HT-29 (cell line): ENCODE data around the gene FGF19. TPM values are rescaled to one million over a fixed set of nuclear protein-coding genes. Genes with fewer than 3 reads are reported as not detected.

Source experiments
- DNase-seq: peaks from one replicate; pipeline ENCODE4 v3.0.0-alpha.2; 2015; ENCODE audit warnings: low spot score
- total RNA-seq: library from RNA; depleted of rRNA; stranded (reverse); fragments of >200 nt; shearing (Covaris generic); gene quantifications from 2 replicates; pipeline ENCODE4 v1.2.3, GENCODE V29; 2014; rRNA removed

Gene FGF19, protein sequence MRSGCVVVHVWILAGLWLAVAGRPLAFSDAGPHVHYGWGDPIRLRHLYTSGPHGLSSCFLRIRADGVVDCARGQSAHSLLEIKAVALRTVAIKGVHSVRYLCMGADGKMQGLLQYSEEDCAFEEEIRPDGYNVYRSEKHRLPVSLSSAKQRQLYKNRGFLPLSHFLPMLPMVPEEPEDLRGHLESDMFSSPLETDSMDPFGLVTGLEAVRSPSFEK
- 117 and 131 TPM in 2 replicates for total RNA-seq

DNA sequence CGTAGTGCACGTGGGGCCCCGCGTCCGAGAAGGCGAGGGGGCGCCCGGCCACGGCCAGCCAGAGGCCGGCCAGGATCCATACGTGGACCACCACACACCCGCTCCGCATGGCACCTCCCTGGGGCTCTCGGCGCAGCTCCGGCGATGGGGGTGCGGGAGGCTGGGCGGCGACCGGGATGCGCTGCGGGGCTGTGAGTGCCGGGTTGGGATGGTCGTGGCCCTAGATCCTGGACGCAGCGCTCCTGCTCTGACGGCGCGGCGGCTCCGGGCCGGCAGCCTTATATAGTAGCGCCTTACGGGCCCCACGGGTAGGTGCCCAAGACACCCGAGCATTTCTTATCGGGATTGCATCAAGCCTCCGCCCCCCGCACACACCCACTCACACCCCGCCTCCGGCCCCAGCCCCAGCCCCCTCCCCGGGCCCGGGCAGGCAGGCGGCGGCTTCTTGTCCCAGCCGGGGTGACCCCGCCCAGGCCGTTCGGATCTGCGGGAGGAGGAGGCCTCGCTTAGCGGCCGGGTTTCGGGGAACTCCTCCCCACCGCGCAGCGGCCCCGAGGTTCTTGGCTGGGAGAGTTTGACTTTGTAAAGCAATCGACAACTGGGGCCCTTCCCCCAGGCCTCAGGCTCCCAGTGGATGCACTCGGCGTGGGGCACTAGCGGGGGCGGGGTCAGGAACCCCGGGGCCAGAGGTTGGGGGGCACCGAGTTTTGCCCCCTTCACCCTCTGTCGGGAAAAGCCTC, at the start of gene FGF19:
TSS of gene FGF19 (minus strand) at position 255 of the 740 bp plus-strand sequence. CDS start at position 109, 146 bp downstream.
- DNase-seq, result peak; percentile 66

DNA sequence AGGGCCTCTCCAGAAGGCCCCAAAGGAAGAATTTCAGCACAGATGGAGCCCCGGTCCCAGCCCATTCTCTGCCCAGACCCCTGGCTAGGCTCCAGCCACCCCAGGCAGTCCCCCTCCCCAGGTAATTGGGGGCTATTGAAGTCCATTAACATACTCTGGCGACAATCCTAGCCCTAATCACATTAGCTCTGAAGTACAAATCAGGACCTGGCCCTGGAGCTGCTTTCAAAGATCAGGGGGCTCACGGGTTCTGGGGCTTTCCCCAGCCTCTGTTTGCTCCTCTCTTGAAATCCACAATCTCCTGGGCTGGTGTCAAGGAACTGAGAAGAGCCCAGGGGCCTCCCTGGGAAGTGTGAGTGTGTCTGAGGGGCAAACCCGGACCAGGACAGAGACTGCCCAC, 49.1 kb upstream of the FGF19 start:
- DNase-seq, result no peak

DNA sequence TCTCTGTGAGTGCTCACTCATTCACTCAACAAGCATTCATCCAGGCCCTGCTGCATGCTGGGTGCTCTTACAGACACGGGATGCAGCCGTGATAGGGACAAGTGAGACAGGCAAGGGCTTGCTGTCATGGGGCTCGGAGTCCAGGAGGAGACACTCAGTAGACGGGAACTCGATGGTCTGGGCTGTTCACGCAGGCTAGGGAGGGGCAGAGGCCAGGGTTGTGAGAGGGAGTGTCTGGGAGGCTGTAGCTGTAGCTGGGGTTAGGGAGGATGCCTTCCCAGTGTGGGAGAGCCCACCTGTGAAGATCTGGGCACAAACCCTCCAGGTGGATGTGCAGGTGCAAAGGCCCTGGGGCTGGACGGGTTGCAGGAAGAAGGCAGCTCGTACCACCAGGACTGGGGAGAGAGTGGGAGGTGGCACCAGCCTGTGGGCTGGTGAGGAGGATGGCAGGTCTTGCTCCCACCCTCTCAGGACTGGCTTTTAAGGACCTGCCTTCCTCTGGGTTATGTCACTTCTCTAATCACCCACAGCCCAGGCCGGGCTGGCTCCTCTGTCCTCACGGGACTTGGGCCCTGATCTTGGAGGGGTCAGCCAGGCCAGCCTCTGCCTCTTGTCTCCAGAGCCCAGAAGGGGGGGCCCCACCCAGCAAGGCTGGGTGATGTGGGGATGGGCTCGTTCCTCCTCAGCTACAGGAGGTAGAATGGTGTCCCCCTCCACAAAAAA, 47.2 kb upstream of the FGF19 start:
- DNase-seq, result no peak

DNA sequence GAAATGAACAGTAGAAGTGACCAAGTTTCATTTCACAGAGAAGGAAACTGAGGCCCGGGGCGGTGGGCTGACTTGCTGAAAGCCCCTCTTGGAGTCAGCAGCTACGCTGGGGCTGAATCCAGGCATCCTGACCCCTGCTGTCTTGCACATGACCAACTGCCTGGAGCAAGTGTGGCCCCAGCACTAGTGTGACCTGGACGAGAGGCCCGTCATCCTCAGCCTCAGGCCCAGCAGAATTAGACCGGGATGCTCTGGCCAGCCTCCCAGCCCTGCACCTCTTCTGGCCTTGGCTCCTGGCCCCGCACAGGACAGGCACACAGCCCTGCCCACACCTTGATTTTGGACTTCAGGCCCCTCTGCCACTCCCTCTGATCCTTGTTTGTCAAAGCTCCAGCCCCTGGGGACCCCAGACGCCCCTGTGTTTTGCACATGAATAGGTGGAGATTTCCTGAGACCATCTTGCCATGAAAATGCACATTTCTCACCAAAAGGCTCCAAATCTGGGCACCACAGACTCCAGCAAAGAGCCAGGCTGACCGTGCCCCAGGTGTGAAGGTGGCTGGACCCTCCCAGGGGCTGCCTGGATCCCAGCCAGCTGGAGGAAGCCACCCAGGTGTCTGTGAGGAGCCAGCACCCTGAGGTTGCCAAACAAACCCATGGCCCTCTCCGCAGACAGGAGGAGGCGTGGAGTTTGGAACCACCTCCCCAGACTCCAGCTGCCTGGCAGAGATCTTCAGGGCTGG, 46.5 kb upstream of the FGF19 start:
- DNase-seq, result no peak

DNA sequence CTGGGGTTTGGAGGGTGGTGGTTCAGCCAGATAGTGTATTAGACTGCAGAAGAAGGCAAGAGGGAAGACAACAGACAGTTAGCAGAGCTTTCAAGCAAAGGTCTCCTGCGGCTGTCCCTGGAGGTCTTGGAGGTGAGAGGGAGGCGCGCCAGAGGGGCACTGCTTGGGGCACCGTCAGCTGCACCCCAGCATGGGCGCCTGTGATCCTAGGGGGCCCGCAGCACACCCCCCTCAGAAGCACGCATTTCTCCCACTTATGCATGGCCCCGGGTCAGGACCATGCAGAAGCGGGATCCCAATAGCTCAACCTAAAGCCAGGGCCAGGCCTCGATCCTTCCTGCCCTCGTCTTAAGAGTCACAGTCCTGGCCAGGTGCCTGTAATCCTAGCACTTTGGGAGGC, 44.8 kb upstream of the FGF19 start:
- DNase-seq, result no peak

DNA sequence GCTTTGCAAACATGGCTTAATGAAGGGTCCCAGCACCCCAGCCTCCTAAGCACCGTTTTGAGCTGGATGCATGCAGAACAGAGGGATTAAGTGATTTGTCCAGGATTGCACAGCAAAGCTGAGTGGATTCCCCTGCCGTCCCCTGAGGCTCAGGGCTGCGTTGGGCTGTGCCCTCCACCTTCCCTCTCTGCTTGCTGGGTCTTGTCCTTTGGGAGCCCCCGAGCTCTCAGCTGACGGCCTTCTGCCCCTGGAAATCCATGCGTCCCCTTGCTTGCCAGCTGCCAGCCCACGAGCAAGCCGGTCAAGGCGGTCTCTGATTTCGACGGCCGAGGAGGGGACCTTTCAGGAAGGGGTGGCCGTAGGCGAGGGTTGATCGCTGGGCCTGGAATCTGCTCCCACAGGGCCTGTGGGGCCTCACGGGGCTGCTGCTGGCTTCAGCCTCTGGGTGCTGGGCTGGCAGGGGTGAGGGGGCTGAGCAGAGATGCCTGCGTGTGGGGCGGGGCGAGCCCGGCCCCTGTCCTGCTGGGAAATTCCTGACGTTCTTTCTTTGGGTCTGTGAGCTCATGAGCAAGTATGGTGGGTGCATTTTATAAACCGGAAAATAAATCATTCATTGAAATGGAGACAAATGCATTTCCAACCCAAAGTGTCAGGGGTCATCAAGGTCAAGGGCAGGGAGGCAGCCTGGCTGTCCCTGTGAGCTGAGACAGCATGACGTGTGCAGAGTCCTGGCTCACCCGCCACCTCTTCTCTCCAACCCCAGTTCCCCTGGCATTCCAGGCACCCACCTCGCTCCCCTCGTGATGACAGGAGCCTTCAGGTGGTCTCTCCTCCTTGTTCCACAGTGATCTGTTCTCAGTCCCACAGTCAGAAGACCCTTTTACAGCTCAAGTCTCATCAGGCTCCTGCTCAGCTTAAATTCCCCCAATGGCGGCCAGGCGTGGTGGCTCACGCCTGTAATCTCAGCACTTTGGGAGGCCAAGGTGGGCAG, 43.2 kb upstream of the FGF19 start:
- no peak for DNase-seq

DNA sequence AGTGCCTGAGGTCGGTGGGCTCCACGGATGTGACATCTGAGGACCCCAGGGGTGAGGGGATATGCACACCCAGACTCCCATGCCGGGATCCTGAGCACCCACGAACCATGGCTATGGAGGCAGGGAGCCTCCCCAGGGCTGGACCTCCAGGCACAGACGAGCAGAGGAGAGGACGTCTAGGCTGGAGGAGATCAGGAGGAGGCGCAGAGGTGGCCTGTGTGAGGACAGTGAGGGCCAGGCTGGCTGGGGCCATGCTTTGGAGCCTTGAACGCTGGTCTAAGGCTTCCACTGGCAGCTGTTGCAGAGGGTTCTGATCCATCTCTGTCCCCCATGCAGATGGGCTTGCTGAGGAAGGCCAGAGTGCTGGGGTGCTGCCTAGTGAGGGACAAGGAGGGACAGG, 42.3 kb upstream of the FGF19 start:
- DNase-seq, result no peak

DNA sequence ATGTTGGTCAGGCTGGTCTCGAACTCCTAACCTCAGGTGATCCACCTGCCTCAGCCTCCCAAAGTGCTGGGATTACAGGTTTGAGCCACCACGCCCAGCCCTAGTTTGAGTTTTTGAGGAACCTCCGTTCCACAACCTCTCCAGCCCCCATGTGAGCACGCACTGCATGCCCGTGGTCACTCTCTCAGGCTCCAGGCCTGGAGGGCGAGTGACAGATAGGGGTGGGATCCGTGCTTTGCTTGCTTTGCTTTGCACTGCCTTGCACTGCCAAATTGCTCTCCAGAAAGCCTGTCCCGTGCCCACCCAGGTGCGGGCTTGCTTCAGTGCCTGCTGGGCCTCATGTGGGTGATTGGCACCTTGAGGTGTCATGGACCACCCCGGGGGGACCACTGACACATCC, 41.4 kb upstream of the FGF19 start:
- no peak for DNase-seq

DNA sequence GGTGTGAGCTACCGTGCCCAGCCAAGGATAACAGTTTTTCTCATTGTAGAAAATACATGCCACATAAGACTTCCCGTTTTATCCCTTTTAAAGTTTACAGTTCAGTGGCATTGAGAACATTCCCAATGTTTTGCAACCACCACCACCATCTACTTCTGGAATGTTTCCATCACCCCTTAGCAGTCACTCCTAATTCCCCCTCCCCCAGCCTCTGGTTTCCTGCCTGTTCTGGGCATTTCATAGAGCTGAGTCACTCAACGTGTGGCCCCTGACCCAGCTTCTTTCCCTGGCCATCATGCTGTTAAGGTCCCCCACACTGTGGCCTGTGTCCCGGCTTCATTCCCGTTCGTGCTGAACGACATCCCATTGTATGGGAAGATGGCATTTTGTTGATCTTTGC, 40.6 kb upstream of the FGF19 start:
- no peak for DNase-seq

DNA sequence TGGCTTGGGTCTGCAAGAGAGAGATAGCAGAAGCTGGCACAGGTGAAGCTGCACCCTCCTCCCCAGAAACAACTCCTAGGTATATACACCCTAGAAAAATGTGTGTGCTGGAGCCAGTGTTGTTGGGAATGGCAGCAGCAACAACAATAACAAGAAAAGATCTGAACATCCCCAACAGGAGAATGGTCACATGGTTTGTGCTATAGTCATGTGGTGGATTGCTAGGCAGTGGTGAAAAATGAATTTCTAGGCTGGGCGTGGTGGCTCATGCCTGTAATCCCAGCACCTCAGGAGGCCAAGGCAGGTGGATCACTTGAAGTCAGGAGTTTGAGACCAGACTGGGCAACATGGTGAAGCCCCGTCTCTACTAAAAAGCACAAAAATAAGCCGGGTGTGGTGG, 31.0 kb upstream of the FGF19 start:
- DNase-seq, result no peak

DNA sequence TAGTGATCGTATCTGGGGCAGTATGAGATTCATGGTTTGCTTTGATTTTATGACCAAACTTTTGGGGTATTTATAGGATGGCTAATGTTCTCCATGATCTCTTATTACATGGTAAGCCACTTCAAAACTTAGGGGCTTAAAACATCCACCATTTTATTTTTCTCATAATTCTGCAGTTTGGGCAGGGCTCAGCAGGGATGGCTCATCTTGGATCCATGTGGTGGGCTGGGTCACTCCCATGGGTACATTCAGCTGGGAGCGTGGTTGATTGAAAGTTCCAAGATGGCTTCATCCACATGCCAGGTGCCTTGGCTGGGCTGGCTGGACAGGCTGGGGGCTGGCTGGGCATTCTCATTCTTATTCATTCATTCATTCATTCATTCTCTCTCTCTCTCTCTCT, 30.5 kb upstream of the FGF19 start:
- DNase-seq, result no peak

DNA sequence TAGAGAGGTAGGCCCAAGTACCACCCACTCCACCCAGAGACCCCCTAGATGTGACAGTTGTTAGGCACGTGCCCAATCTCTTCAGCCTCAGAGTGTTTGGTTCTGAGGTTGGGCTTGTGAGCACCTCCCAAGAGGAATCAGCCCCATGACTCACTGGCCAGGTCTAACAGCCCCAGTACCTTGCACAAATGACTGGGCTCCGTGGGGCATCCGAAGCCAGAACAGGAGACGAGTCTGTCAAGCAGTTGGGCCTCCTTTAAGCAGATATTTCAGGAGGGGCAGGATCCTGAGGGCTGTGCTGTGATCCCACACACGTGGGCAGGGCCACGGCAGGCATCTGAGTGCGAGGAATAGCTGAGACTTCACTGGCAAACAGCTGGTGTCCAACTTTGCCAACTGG, 29.1 kb upstream of the FGF19 start:
- no peak for DNase-seq

DNA sequence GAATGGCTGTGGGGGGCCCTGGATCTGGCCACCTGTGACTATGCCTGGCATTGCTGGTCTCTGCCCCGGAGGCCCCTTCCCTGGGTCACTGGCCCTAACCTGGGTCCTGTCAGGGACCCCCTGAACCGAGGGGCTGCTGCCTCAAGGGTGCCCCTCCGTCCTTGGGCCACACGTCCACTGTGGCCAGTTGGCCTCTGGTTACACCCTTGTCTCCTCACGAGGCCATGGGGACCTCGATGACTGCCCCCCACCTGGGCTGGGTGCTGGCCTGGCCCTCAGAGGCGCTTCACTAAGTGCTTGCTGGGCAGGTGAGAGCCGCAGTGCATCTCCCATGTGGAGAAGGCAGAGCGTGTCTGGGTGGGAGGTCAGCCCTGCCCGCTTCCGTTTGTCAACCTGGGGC, 27.3 kb upstream of the FGF19 start:
- no peak for DNase-seq

DNA sequence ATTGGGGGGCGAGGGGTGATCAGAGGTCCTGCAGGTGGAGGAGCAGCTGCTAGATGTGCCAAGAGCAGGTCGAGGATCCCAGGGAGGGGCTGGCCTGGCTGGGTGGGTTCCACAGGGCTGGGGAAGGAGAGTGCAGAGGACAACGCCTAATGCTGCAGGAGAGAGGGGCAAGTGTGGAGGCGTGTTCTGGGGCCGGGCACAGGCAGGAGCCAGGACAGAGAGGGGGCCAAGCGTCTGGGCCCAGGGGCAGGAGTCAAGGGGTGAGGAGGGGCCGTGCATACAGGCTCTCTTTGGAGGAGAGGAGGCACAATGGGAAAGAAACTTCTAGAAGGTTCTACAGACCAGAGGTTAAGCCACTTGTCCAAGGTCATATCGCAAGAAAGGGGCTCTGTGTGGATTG, 26.7 kb upstream of the FGF19 start:
- no peak for DNase-seq

DNA sequence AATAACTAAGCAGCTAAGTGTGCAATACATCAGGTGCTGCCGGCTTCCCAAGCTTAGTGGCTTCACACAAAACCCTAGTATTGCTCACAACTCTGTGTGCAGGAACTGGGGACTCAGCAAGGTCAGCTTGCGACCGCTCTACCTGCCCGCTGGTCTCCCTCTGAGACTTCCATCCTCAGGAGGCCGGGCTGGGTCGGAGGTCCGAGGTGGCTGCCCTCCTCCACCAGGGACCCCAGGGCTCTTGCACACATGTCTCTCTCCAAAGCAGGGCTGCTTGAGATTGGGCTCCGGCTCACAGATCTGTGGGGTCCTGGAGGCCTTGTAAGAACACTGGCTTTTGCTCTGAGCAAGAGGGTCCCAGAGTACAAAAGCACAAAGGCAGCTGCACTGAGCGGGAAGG, 25.4 kb upstream of the FGF19 start:
- no peak for DNase-seq

DNA sequence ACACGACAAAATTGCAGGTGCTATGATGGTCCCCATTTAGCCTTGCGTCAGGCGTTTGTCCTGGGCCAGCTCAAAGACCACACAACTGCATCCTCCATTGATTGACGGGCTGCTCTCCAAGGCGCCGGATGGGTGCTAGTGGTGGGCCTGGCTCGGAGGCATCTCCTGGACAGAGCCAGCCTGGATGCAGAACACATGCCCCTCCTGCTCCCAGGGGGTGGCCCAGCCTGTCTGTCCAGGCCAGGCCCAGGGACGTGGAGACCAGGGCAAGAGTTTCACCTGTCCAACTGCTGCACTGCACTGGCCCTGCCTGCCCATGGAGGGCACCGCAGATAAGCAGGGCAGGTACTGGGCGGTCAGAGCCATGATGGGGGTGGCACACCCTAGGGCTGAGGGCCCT, 23.4 kb upstream of the FGF19 start:
- no peak for DNase-seq

DNA sequence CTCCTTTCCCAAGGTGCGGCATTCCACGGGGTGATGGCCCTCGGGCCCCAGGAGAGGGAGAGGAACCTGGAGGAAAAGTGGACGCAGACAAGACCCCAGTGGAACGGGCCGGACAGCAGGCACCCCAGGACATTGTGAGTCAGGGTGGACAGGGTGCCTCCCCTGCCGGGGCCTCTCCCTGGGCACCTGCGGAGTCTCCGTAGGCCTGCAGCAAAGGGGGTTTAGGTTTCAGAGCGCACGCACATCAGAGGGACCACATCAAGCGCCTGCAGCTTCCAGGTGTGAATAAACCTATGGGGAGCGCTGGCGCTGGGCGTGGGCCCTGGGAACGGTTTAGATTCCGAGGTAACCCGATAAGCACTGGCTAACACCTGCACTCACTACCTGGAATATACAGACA, 22.7 kb upstream of the FGF19 start:
- DNase-seq, result no peak

DNA sequence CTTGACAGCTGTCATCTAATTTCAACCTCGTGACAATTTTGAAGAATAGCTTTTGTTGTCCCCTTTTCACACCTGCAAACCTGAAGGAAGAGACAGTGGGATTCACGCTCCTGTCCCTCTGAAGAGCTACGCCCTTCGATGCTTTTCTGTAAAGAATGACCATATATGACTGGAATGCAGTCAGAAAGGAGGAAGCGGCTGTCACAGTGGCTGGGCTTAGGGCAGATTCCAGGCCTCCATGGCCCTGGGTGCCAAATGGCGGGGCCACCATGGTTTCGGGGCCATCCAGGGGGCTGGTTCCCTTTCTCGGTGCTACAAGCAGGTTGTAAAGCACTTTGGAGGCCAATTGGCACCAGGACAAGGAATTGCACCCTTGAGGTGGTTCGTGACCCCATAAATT, 22.2 kb upstream of the FGF19 start:
- peak; percentile 14 for DNase-seq

DNA sequence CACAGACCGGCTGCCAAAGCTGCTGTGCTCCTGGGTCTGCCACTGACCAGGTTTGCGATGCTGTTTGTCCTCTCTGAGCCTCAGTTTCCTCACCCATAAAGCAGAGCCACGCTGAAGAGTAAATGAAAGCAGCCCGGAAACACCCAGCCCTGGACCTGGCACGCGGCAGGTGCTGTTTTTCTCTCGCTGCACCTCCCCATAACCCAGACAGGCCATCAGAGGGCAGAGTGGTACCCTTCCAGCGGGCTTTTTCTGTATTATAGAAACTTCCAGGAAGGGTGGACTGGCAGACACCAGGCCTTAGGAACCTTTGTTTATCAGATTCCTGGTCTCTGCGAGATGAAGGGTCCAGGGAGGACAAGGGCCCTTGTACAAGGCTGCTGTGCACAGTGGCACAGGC, 17.9 kb upstream of the FGF19 start:
- peak; percentile 77 for DNase-seq

DNA sequence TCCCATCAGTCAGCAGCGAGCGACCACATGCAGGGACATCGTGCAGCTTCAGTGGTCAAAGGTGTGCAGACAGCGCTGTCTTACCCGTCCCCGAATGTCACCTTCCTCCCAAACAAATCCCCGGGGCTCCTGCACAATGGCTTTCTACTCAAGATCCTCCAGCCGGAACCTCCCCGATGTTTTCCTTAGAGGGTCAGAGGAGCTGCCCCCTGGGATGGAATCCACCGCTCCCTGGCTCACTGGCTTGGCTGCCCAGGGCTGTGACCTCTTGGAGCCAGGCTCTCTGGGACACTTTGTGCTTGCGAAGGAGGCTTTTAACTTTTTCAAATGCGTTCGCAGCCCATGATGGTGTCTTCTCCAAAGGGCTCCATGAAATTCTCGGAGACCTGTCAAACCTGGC, 17.3 kb upstream of the FGF19 start:
- no peak for DNase-seq

DNA sequence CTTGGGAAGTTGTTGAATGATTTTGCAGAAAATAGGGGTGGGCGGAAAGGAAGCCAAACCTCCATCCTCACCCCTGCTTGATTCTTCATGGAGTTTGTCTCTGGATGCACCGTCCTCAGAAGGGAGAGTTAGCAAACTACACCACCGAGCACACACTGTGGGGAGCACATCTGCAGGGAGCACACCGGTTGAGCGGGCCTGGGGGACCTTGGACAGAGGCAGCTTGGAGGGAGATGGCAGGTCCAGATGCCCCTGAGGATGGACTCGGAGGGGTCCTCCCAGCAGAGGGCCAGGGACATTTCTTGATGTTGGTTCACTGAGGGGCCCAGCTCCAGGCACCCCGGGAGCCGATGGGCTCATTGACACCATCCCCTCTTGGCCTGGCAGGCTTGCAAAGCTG, 15.1 kb upstream of the FGF19 start:
- DNase-seq, result no peak
